SK-N-MC (cell line): ENCODE measurements around the gene PPP1R26.

Experiments used
- DNase-seq: peaks from one replicate; pipeline ENCODE4 v3.0.0-alpha.2; 2011; ENCODE audit warnings: low read depth, low spot score
- H3K27ac ChIP-seq: fragments of 200-600 bp; sonication (generic); 2 replicates; pipeline ENCODE4 v1.5.1; 2016; ENCODE audit warnings: mixed run types
- H3K36me3 ChIP-seq: fragments of 200-600 bp; sonication (generic); 2 replicates; pipeline ENCODE4 v1.6.1; 2017; ENCODE audit warnings: antibody characterized with exemption, low read length, mixed read lengths; ENCODE audit not compliant: insufficient read depth
- H3K4me3 ChIP-seq: fragments of 200-600 bp; sonication (generic); 2 replicates; pipeline ENCODE4 v1.5.1; 2016
- H3K9ac ChIP-seq: fragments of 200-600 bp; sonication (generic); 2 replicates; pipeline ENCODE4 v1.8.0; 2017; ENCODE audit warnings: mixed run types, mixed read lengths; ENCODE audit not compliant: insufficient read length
- H3K9me3 ChIP-seq: fragments of 200-600 bp; sonication (generic); 2 replicates; pipeline ENCODE4 v1.6.1; 2017; ENCODE audit warnings: low read depth, mild to moderate bottlenecking, antibody characterized with exemption, low read length, moderate library complexity, mixed read lengths
- EZH2 ChIP-seq: fragments of 200-600 bp; sonication (generic); IDR thresholded peaks from one replicate; pipeline ENCODE4 v1.6.1; 2017; ENCODE audit warnings: antibody characterized with exemption
- FOXP2 ChIP-seq: optimal IDR thresholded peaks from 2 replicates; pipeline ENCODE3; 2011; ENCODE audit warnings: mild to moderate bottlenecking, moderate library complexity; ENCODE audit not compliant: insufficient read depth; ENCODE audit errors: extremely low read length, control extremely low read depth
- POLR2AphosphoS5 ChIP-seq: IDR thresholded peaks from 2 replicates; pipeline ENCODE4 v1.6.1; 2012; ENCODE audit warnings: mild to moderate bottlenecking, low read depth, low read length, borderline replicate concordance

PPP1R26 gene

GRCh38 chr9:135486267-135487065, 6.9 kb downstream of the PPP1R26 start:
- DNase-seq = no peak
- Histone ChIP-seq H3K9ac (no peak overlapping the region), H3K9me3 (no peaks in the 10 kb centered on the region), H3K4me3 (no peak overlapping the region), H3K27ac (no peak overlapping the region), H3K36me3 (peaks cover 12% of the 10 kb centered on the region; the same call in 1 of the 2 replicates)
- no peak for TF ChIP-seq POLR2AphosphoS5
- no peak for TF ChIP-seq FOXP2
- TF ChIP-seq EZH2 = no peak

DNA sequence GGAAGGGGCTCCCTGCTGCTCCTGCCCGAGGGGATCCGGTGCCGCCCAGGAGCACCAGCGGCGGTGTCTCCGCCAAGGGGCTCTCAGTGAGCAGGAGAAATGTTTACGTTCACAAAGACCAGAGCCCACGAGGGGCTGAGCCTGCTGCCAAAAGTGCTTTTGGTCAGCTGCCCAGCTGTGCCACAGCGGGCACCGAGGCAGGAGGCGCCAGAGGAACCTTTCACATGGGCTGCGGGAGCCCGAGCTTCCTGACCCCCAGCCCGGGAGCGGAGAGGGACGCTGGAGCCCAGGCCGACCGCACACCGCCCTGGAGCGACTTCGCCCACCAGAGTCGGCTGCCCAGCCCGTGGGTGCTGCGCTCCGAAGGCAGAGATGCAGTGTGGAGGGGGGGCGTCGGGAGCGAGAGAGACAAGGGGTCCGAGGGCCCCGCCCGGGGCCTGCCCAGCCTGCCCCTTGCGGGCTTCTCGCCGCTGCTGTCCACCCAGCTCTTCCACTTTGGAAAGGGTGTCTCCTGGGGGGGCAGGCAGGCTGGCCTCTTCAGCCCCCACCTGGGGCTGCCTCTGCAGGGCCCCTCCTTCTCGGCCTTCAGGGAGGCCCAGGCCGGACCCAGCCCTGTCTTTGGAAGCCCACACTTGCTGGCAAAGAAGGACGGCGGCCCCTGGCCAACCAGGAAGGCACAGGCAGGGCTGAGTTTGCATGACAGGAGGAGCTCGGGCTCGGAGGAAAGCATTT, 7.9 kb downstream of the PPP1R26 start:
- no peak overlapping the region for H3K27ac ChIP-seq
- no peak overlapping the region for H3K9ac ChIP-seq
- TF ChIP-seq FOXP2 (no peak), EZH2 (no peak), POLR2AphosphoS5 (no peak)
- peaks cover 12% of the 10 kb centered on the region; the same call in 1 of the 2 replicates for H3K36me3 ChIP-seq
- H3K4me3 ChIP-seq = no peak overlapping the region
- no peak for DNase-seq
- H3K9me3 ChIP-seq = no peaks in the 10 kb centered on the region

DNA sequence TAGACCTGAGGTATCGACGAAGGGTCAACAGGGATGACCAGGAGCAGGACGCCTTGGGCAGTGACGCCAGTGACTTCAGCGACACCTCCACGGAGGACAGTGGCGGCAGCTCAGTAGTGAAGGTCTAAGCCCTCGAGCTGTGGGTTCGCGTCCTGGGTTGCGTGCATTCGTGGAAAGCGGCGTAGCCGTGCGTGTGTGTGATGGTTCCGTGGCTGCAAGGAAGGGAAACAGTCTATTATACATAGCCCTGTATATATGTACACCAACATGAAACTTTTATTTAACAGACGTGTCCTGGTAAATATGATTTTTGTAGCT, 8.4 kb downstream of the PPP1R26 start:
- Histone ChIP-seq H3K9ac (no peak overlapping the region), H3K4me3 (no peak overlapping the region), H3K27ac (no peak overlapping the region), H3K9me3 (no peaks in the 10 kb centered on the region), H3K36me3 (peaks cover 12% of the 10 kb centered on the region; the same call in 1 of the 2 replicates)
- no peak for DNase-seq
- TF ChIP-seq EZH2 (no peak), POLR2AphosphoS5 (no peak), FOXP2 (no peak)

GRCh38 chr9:135488527-135488926, 8.9 kb downstream of the PPP1R26 start:
- Histone ChIP-seq H3K27ac (no peak overlapping the region), H3K36me3 (peaks cover 12% of the 10 kb centered on the region; the same call in 1 of the 2 replicates), H3K4me3 (no peak overlapping the region), H3K9ac (no peak overlapping the region), H3K9me3 (no peaks in the 10 kb centered on the region)
- no peak for DNase-seq
- TF ChIP-seq FOXP2 = no peak
- no peak for TF ChIP-seq POLR2AphosphoS5
- no peak for TF ChIP-seq EZH2

DNA sequence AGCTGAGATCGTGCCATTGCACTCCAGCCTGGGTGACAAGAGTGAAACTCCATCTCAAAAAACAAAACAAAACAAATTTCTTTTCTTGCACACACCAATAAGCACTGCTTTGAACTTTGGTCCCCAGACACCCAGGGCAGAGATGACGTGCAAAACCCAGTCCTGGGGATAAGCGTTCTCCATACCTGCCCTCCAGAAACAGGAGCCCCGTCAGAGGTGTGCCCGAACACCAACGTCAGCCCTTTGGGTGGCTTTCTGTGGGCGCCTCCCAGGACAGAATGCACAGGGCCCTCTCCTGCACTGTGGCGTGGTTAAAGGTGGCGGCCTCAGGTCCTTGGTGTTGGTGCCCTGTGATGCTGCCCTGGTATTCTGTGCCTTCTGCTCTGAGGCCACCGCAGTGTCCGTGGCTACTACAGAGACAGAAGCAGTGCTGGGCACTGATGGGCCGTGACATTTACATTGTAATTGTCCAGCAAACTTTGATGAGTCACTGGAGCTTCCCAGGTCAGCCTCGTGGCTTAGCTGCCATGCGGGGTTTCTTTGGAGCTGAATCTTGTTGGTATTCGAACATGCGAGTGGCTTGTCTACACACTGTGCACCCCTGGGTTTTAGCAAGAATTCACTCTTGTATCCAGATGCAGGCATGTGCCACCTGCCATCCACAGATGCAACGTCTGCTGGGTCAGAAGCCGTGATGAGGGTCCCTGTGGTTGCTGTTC, 9.8 kb downstream of the PPP1R26 start:
- Histone ChIP-seq H3K9me3 (no peaks in the 10 kb centered on the region), H3K36me3 (peaks cover 9% of the 10 kb centered on the region; the same call in 1 of the 2 replicates), H3K27ac (no peak overlapping the region), H3K4me3 (no peak overlapping the region), H3K9ac (no peak overlapping the region)
- no peak for DNase-seq
- TF ChIP-seq FOXP2 = no peak
- no peak for TF ChIP-seq EZH2
- no peak for TF ChIP-seq POLR2AphosphoS5

- TF ChIP-seq EZH2 = no peak
- TF ChIP-seq POLR2AphosphoS5 = no peak
- no peak for TF ChIP-seq FOXP2
- Histone ChIP-seq H3K4me3 (no peak overlapping the region), H3K36me3 (peaks cover 2% of the 10 kb centered on the region; the same call in 1 of the 2 replicates), H3K9me3 (no peaks in the 10 kb centered on the region), H3K9ac (no peak overlapping the region), H3K27ac (no peak overlapping the region)
- DNase-seq = no peak
Observed at GRCh38 chr9:135490166-135490870, 10.7 kb downstream of the PPP1R26 start.

DNA sequence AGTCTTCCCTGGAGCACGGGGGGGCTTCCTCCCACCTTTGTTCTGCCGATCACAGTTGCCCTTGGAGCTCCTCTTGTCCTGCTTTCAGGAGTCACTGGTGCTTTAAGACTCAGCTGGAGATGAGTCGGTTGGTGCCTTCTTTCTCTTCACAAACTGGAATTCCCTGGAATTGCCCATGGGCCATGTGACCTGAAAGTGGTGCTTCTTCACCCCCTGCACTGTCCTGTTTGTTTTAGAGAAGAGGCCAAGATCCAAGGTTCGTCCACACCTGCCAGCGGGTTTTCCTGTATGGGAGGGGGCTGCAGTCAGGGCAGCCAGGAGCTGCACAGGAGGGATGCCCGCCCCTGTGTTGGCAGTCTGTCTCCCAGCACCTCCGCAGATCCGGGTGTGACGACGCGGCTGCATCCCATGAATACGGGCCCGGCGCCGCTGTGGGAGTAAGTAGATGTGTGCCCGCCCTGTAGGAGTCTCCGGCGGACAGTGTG, 11.4 kb downstream of the PPP1R26 start:
- H3K36me3 ChIP-seq = peaks cover 2% of the 10 kb centered on the region; the same call in 1 of the 2 replicates

More for the DNA sequence above, 11.4 kb downstream of the PPP1R26 start:
- H3K27ac ChIP-seq = no peak overlapping the region
- no peak for TF ChIP-seq POLR2AphosphoS5
- no peak for TF ChIP-seq EZH2
- TF ChIP-seq FOXP2 = no peak
- H3K9ac ChIP-seq = no peak overlapping the region
- no peaks in the 10 kb centered on the region for H3K9me3 ChIP-seq
- no peak for DNase-seq
- H3K4me3 ChIP-seq = no peak overlapping the region
